LNCaP clone FGC (cell line): Measurements from ENCODE around the gene SYPL2.

Source experiments
- DNase-seq: peaks from one replicate; pipeline ENCODE4 v3.0.0-alpha.2; 2011; ENCODE audit warnings: low read depth
- H3K4me3 ChIP-seq: 2 replicates; pipeline ENCODE4 v1.5.1; 2011; ENCODE audit warnings: mild to moderate bottlenecking, low read depth, low read length, control low read depth
- TF ChIP-seq, protein P1 (sequence below): IDR thresholded peaks from 2 replicates; pipeline ENCODE4 v1.5.1; 2012; ENCODE audit warnings: mild to moderate bottlenecking; ENCODE audit not compliant: control insufficient read depth, insufficient read depth; ENCODE audit errors: extremely low read depth

The SYPL2 gene

DNA sequence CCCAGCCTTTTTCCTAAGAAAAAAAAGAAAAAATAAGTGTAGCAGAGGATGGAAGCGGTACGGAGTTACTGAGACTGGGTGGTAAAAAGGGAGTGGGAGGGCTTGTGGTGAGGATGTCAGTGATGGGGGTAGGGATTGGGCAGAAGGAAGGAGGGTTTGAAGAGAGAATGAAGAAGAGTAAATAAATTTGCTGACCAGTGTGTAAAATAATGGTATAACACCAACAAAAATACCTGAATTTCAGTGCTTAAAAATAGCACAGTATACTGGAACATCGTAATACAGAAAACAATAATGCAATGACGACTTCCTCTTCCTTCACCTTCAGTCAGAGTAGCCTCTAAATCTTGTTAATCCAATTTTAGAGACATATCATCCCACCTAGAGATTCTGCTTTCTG lies 18.8 kb upstream of the SYPL2 start:
- TF ChIP-seq, protein P1, sequence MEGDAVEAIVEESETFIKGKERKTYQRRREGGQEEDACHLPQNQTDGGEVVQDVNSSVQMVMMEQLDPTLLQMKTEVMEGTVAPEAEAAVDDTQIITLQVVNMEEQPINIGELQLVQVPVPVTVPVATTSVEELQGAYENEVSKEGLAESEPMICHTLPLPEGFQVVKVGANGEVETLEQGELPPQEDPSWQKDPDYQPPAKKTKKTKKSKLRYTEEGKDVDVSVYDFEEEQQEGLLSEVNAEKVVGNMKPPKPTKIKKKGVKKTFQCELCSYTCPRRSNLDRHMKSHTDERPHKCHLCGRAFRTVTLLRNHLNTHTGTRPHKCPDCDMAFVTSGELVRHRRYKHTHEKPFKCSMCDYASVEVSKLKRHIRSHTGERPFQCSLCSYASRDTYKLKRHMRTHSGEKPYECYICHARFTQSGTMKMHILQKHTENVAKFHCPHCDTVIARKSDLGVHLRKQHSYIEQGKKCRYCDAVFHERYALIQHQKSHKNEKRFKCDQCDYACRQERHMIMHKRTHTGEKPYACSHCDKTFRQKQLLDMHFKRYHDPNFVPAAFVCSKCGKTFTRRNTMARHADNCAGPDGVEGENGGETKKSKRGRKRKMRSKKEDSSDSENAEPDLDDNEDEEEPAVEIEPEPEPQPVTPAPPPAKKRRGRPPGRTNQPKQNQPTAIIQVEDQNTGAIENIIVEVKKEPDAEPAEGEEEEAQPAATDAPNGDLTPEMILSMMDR: no peak
- H3K4me3 ChIP-seq: no peak overlapping the region
- no peak for DNase-seq

DNA sequence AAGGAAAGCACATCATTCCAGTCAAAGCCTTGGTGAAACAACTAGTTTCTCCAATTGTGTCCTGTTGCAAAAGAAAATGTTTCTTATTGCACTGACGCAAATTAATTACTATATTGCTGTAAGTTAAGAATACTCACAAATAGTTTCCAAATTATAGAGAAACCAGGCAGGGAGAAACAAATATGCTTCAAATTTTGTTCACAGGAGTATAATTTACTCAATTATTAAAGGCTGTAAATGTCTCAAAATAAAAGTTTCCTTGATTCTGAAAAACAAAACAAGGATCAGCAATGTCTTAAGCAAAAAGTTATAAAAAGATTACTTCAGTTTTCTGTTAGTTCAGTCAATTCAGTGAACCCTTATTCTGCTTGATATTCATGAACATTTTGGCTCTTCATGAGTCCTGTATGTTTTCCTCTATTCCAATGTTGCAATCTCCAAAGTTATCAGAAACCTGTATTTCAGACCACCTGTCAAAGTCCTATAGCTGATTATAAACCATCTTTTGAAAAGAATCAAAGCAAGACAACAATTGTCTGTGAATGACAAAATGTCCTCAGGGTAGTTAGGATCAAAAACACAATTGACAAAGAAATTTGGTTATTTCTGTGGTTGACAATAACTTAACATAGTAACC lies 11.7 kb upstream of the SYPL2 start:
- DNase-seq: no peak
- TF ChIP-seq, protein P1: no peak
- no peak overlapping the region for H3K4me3 ChIP-seq

DNA sequence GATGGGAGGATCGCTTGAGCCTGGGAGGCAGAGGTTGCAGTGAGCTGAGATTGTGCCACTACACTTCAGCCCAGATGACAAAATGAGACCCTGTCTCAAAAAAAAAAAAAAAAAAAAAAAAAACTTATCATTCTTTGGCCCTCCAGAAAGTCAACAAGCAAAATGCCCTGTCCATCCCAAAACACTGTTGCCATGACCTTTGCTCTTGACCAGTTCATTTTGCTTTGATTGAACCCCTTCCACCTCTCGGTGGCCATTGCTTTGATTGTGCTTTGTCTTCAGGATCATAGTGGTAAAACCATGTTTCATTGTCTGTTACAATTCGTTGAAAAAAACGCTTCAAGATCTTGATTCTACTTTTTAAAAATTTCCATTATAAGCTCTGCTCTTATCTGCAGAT lies 8.5 kb upstream of the SYPL2 start:
- no peak overlapping the region for H3K4me3 ChIP-seq
- TF ChIP-seq, protein P1: no peak
- no peak for DNase-seq

DNA sequence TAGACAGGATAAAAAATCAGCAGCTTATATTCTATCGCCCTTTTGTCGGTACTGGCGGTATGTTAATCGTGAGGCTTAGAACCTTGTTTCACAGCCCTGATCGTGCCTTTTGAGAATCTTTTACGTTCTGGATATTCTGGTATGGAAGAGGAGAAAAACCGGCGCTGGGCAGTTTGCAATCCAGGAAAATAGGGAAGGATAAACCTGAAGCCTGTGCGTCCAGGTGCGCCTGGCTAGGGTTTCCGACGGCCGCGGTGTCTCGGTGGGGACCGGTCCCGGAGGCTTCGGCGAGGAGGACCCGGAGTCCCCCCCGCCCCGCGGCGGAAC lies 258 bp upstream of the SYPL2 start:
- DNase-seq: no peak
- H3K4me3 ChIP-seq: peak overlapping the region; percentile 30; the same call in 1 of the 2 replicates
- TF ChIP-seq, protein P1: no peak

DNA sequence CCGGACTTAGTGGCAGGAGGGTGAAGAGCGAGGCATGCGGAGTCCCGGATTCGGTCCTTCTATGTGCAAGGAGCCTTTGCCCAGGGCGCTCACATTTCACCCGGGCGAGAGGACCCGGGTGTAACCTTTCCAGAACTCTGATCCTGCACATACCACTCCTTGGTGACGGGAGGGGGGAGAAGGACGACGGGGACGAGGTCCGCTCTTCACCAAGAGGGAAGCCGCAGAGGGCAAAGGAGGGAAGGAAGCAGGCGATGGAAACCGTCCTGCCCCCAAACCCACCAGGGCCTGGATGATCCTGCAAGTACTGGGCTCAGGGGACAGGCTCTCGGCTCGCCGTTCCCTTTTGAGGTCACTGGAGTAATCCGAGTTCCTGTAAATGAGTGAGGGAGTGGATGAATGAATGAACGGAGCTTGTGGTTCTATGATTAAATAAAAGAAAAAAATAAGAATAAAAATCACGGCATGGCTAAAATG lies 993 bp downstream of the SYPL2 start:
- TF ChIP-seq, protein P1: no peak
- DNase-seq: no peak
- H3K4me3 ChIP-seq: no peak overlapping the region

DNA sequence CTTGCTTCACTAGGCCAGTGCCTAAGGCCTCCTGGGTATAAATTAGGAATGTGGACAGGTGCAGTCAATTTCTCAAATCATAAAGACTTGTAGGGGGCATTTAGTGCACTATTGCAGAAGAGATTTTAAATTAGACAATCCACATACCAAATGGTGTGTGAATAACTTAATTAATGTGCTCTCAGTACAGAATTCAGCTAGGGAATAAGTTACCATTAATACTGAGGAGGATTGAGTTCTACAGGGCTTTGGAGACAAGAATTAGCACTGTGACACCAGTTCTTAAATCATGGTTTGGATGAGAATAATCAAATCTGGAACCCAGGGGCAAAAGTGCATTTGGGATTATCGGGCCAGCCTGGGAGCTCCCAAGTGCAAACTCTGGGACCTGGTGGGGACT lies 1.7 kb downstream of the SYPL2 start:
- TF ChIP-seq, protein P1: no peak
- H3K4me3 ChIP-seq: no peak overlapping the region
- no peak for DNase-seq

DNA sequence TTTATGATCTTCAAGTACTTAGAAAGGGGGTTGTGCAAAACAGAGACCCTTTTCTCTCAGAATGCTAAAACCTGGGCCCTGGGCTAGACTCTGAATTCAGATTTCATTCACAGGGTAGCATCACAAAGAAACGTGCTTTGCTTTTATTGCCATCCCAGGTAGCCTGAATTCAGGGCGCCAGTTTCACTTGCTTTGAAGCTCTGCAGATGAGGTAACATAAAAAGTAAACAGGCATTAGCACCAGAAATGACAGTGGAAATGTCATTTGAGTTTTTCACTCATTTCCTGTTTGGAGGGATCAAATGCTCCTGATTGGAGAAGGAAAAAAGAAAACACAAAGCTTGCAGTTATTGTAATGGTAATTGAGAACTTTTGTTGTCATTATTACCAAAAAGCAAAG lies 2.6 kb downstream of the SYPL2 start:
- no peak for DNase-seq
- no peak overlapping the region for H3K4me3 ChIP-seq
- TF ChIP-seq, protein P1: no peak
